ENCODE results near the gene NDUFS1.
"Not testable (repeated sequence)": the region's sequence is repeated elsewhere in the genome, so short reads cannot be mapped to it uniquely, and the experiment has no call there.

NDUFS1 gene

DNA sequence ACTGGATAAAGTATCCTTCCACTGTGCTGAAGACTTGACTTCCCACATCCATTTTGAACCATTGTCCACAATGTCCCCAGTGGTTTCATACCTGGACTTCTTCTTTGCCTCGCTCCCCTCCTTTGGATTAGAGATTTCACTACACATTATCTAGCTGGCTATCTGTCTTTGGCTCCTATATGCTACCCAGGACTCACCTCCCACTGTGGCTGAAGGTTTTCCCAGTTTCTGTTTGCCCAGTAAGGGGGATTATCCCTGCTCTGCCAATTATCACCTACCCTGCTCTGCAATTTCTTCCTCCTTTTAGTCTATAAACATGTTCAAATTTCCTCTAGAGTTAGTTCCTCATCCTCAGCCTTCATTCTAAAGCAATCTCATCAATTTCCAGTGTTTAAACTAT is 9.1 kb downstream of the NDUFS1 start:
- H3K4me3 Mint-ChIP-seq: no peak overlapping the region
- no peak for ATAC-seq (replicated peaks)
- no peak for DNase-seq
- peak overlapping the region; percentile 37 for H3K27ac Mint-ChIP-seq
- H3K4me1 Mint-ChIP-seq: peaks cover 11 to 14% of the 10 kb centered on the region in 2 donors
- H3K9me3 Mint-ChIP-seq: no peaks in the 10 kb centered on the region
- no peaks in the 10 kb centered on the region for H3K27me3 Mint-ChIP-seq
- peaks cover 16 to 39% of the 10 kb centered on the region in 2 donors for H3K36me3 Mint-ChIP-seq

DNA sequence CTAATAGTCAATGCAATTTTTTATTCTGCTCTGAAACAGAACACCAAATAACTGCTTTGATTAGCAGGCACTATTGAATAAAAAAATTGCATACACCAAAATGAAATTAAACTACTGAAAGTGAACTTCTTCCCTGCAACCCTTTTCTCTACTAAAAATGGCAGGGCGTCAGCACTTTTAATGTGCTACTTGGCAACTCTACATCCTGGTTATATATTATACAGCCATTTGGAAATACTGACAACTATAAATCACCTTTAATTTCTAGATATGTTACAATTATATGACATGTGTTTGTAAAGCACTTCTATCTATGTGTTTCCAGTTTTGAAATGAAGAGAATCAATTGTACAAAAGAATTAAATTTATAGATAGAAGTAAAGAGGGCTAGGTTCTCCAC is 9.9 kb downstream of the NDUFS1 start:
- peaks cover 18 to 41% of the 10 kb centered on the region in 2 donors for H3K36me3 Mint-ChIP-seq

DNA sequence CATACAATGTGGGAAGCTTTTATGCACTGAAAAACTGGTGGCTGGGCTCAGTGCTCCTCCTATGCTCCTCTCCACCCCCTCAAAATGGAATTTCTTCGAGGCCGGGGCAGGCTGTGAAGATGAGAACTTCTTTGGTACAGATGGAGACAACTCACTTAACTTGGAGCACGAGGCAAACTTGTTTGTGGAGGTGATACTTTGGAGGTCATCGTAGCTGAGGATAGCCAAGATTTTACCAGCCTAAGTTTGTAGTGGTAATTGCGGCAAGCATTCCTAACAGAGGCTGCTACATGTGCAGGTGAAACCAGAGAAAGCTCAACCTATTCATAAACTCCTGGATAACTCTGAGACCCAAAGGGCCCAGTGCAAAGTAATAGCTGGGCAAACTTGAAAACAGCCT is 13.6 kb downstream of the NDUFS1 start:
- H3K27me3 Mint-ChIP-seq: no peaks in the 10 kb centered on the region
- H3K4me1 Mint-ChIP-seq: peaks cover under 1 to 2% of the 10 kb centered on the region in 2 donors
- no peak overlapping the region for H3K4me3 Mint-ChIP-seq
- ATAC-seq (replicated peaks) (no peak), DNase-seq (no peak)
- no peak overlapping the region for H3K27ac Mint-ChIP-seq
- no peaks in the 10 kb centered on the region for H3K9me3 Mint-ChIP-seq
- H3K36me3 Mint-ChIP-seq: peaks cover 30 to 44% of the 10 kb centered on the region in 2 donors

More for the DNA sequence above, 9.9 kb downstream of the NDUFS1 start:
- no peak for DNase-seq
- Mint-ChIP-seq H3K27me3 (no peaks in the 10 kb centered on the region), H3K27ac (no peak overlapping the region), H3K4me3 (no peak overlapping the region), H3K9me3 (no peaks in the 10 kb centered on the region), H3K4me1 (peaks cover 11 to 14% of the 10 kb centered on the region in 2 donors)
- ATAC-seq (replicated peaks): no peak

DNA sequence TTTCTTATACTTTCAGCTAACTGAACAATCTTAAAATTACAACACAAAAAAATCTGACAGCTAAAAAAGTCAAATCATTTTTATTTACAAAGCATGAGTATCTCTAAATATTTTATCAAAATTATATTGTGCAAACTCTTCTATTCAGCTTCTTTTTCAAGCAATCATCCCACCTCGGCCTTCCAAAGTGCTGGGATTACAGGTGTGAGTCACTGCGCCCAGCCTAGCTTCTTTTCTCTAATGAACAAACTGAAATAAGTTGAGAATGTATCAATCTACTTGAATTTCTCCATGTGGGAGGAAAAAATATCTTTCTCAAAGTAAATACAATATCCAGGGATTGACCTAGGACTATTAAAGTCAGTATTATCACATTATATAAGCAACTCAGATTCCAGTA is 14.9 kb downstream of the NDUFS1 start:
- H3K27me3 Mint-ChIP-seq: no peaks in the 10 kb centered on the region
- DNase-seq (no peak), ATAC-seq (replicated peaks) (no peak)
- H3K36me3 Mint-ChIP-seq: peaks cover 23 to 35% of the 10 kb centered on the region in 2 donors
- no peaks in the 10 kb centered on the region for H3K4me1 Mint-ChIP-seq
- H3K27ac Mint-ChIP-seq: no peak overlapping the region
- no peaks in the 10 kb centered on the region for H3K9me3 Mint-ChIP-seq
- H3K4me3 Mint-ChIP-seq: no peak overlapping the region

DNA sequence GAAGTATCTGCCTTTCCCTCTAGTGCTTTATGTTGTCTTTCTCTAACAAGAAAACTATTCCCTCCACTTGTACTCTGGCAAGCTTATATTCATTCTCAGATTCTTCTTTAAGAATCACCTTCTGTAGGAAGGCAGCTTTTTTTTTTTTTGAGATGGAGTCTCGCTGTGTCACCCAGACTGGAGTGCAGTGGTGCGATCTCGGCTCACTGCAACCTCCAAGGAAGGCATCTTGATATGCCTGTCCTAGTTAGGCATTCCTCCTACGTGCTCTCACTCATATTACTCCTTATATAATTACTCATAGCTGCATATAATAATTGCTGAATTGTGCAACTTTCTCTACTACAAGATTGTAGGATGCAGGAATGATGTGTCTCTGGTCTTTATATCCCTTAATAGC is 15.8 kb downstream of the NDUFS1 start:
- Mint-ChIP-seq H3K36me3 (peaks cover 23 to 30% of the 10 kb centered on the region in 2 donors), H3K27me3 (no peaks in the 10 kb centered on the region), H3K4me3 (no peak overlapping the region), H3K4me1 (no peaks in the 10 kb centered on the region), H3K27ac (no peak overlapping the region), H3K9me3 (no peaks in the 10 kb centered on the region)
- ATAC-seq (replicated peaks): no peak
- no peak for DNase-seq

DNA sequence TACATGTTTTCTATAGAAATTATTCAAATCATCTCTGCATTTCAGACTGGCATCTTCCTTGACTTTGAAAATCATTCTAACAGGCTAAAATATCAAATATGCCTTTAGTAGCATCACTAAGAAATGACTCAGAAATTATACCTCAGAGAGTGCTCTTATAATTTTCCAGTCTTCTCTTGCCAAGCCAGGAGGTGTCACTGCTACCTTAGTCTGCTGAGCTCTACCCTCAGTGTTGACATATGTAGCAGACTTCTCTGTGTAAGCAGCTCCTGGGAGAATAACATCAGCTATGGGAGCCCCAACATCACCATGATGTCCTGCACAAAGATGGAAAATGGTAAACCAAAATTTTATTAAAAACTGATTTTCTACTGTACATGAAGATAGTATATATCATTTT is 31.6 kb downstream of the NDUFS1 start:
- no peaks in the 10 kb centered on the region for H3K4me1 Mint-ChIP-seq
- ATAC-seq (replicated peaks) (no peak), DNase-seq (no peak)
- H3K27ac Mint-ChIP-seq: no peak overlapping the region
- no peaks in the 10 kb centered on the region for H3K27me3 Mint-ChIP-seq
- no peaks in the 10 kb centered on the region for H3K9me3 Mint-ChIP-seq
- H3K4me3 Mint-ChIP-seq: no peak overlapping the region
- H3K36me3 Mint-ChIP-seq: peaks cover 5 to 18% of the 10 kb centered on the region in 2 donors

DNA sequence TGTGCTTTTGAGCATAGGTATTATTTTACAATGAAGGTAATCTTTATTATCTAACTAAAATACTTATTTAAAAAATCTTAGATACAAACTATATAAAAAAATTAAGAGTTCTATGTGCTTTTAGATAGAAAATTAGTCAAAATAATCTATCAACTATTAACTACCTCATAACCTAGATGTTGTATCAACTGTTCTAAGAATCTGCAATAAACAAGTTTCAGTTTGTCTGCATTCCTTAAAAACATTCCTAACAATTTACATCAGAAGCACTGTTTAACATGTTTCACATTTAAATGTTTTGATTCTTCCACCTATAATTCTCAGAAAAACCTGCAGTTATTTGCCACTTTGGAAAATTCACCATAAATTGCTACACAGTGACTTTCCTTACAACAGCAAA is 33.3 kb downstream of the NDUFS1 start:
- Mint-ChIP-seq H3K36me3 (peaks cover 18 to 35% of the 10 kb centered on the region in 2 donors), H3K4me1 (no peaks in the 10 kb centered on the region)
- ATAC-seq (replicated peaks): no peak

DNA sequence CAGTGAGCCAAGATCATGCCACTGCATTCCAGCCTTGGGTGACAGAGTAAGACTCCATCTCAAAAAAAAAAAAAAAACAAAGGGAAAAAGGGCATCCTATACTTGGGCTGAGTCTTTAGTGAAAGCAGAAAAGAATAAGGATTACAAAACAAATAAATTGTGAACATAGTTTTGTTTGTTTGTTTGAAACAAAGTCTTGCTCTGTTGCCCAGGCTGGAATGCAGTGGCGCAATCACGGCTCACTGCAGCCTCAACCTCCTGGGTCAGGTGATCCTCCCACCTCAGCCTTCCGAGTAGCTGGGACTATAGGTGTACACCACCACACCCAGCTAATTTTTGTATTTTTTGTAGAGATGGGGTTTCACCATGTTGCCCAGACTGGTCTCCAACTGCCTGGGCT is 36.7 kb downstream of the NDUFS1 start:
- H3K36me3 Mint-ChIP-seq: peaks cover 25 to 46% of the 10 kb centered on the region in 2 donors
- not testable (repeated sequence) for H3K9me3 Mint-ChIP-seq

More for the DNA sequence above, 33.3 kb downstream of the NDUFS1 start:
- H3K27me3 Mint-ChIP-seq: no peaks in the 10 kb centered on the region
- peaks cover 0 to 2% of the 10 kb centered on the region in 2 donors for H3K9me3 Mint-ChIP-seq
- H3K4me3 Mint-ChIP-seq: no peak overlapping the region
- DNase-seq: no peak
- no peak overlapping the region for H3K27ac Mint-ChIP-seq

DNA sequence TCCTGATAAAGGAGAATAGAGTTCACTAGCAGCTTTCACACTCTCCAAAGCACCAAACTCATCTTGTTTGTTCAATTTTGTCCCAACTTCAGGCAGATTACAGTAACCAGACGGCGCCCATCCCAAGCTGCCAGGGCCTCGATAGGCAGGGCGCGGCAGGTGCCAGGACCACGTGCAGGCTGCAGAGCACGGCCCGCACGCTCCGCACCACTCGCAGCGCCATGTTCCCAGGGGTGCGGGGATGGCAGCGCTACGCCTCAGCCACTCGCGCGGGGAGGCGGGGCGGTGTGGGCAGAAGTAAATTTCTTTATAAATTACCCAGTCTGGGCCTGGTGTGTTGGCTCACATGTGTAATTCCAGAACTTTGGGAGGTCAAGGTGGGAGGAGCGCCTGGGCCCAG is 43.0 kb downstream of the NDUFS1 start:
- Mint-ChIP-seq H3K4me1 (no peaks in the 10 kb centered on the region), H3K27ac (no peak overlapping the region), H3K9me3 (peaks cover 3 to 5% of the 10 kb centered on the region in 2 donors), H3K27me3 (no peaks in the 10 kb centered on the region), H3K36me3 (peaks cover 37 to 51% of the 10 kb centered on the region in 2 donors), H3K4me3 (no peak overlapping the region)
- ATAC-seq (replicated peaks): no peak
- no peak for DNase-seq

More for the DNA sequence above, 36.7 kb downstream of the NDUFS1 start:
- H3K27ac Mint-ChIP-seq; H3K27me3 Mint-ChIP-seq; DNase-seq; ATAC-seq (replicated peaks); H3K4me1 Mint-ChIP-seq; H3K4me3 Mint-ChIP-seq: not testable (repeated sequence)

DNA sequence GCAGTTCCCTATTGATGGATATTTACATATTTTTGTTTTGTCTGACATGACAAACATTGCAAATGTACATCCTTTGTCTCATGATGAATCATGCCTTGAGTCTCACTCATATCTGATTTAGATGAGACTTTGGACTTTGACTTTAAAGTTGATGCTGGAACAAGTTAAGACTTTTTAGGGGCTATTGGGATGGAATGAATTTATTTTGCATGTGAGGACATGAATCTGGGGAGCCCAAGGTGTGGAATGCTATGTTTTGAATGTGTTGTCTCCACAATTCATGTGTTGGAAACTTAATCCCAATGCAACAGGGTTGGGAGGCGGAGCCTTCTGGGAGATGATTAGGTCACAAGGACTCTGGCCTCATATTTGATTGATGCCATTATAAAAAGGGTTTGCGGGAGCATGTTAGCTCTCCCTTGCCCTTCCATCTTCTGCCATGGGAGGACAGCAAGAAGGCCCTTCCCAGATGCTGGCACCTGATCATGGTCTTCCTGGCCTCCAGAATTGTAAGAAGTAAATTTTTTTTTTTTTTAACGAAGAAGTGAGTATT is 44.1 kb downstream of the NDUFS1 start:
- H3K27me3 Mint-ChIP-seq: no peaks in the 10 kb centered on the region

DNA sequence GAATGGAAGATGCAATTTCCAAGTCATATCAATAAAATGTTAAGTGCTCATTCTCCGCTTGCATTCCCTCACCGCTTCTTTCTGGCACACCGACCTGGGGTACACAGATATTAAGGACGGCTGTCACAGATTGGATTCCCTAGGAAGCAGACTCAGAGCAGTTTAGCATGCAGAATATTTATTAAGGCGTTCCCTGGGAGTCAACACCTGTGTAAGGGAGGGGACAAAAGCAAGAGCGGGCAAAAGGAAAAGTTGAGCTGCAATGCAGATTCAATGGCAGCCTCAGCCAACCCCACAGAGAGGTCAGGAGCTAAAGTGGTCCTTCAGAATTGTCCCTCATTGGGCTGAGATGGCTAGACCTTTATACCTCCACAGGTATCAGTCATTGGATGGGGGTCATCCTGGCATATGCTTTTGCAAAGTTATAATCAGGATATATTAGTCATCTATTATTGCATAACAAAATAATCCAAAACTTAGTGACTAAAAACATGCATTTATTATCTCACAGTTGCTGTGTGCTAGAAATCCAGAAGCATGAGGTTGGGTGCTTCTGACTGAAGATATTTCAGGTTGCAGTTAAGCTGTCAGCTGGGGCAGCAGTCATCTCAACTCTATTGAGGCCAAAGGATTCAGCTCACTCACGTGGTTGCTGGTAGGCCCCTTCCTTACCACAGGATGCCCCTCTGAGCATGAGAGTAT is 46.2 kb downstream of the NDUFS1 start:
- Mint-ChIP-seq H3K4me1 (no peaks in the 10 kb centered on the region), H3K27me3 (no peaks in the 10 kb centered on the region), H3K9me3 (peaks cover 0 to 2% of the 10 kb centered on the region in 2 donors), H3K36me3 (peaks cover 24 to 30% of the 10 kb centered on the region in 2 donors), H3K4me3 (no peak overlapping the region), H3K27ac (no peak overlapping the region)
- DNase-seq: no peak
- no peak for ATAC-seq (replicated peaks)

More for the DNA sequence above, 44.1 kb downstream of the NDUFS1 start:
- Mint-ChIP-seq H3K36me3 (peaks cover 27 to 39% of the 10 kb centered on the region in 2 donors), H3K27ac (no peak overlapping the region), H3K4me3 (no peak overlapping the region), H3K4me1 (no peaks in the 10 kb centered on the region), H3K9me3 (peaks cover 0 to 2% of the 10 kb centered on the region in 2 donors)
- ATAC-seq (replicated peaks) (no peak), DNase-seq (no peak)

DNA sequence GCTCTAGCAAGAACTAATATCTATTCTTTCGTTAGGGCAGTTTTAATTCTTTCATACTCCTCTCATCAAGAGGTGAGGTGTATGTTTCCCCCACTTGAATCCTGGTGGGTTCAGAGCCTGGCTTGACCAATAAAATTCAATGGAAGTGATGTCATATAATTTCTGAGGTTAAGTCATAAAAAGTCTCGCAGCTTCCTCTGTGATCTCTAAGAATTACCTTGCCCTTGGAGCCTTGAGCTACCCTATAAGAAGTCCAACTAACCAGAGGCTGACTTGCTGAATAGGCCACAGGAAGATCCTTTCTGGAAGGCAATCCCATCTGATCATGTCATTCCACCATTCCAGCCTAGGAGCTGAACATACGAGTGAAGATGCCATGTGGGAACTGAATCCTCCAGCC is 47.1 kb downstream of the NDUFS1 start:
- peaks cover 0 to 2% of the 10 kb centered on the region in 2 donors for H3K9me3 Mint-ChIP-seq
- H3K27me3 Mint-ChIP-seq: no peaks in the 10 kb centered on the region
- peaks cover 24 to 30% of the 10 kb centered on the region in 2 donors for H3K36me3 Mint-ChIP-seq
- DNase-seq (no peak), ATAC-seq (replicated peaks) (no peak)
- no peak overlapping the region for H3K4me3 Mint-ChIP-seq
- H3K27ac Mint-ChIP-seq: no peak overlapping the region
- H3K4me1 Mint-ChIP-seq: no peaks in the 10 kb centered on the region

DNA sequence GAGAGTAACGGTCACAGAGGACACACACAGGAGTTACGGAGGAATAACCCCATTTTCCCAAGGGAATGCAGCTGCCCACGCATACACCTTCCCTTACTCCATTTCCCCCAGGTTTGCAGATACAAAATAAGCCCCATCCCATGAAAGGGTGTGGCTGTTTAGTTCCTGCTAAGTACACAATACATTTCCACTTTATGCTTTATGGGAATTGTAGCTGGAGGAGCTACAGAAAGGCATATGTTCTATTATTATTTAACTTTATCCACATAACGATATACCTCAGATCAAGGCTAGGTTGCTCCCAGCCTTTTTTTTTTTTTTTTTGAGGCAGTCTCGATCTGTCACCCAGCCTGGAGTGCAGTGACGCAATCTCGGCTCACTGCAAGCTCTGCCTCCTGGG is 50.5 kb downstream of the NDUFS1 start:
- no peaks in the 10 kb centered on the region for H3K27me3 Mint-ChIP-seq
- H3K9me3 Mint-ChIP-seq: peaks cover 0 to 2% of the 10 kb centered on the region in 2 donors
- no peak overlapping the region for H3K4me3 Mint-ChIP-seq
- H3K27ac Mint-ChIP-seq: no peak overlapping the region
- peaks cover 11 to 14% of the 10 kb centered on the region in 2 donors for H3K36me3 Mint-ChIP-seq
- DNase-seq (no peak), ATAC-seq (replicated peaks) (no peak)
- no peaks in the 10 kb centered on the region for H3K4me1 Mint-ChIP-seq

DNA sequence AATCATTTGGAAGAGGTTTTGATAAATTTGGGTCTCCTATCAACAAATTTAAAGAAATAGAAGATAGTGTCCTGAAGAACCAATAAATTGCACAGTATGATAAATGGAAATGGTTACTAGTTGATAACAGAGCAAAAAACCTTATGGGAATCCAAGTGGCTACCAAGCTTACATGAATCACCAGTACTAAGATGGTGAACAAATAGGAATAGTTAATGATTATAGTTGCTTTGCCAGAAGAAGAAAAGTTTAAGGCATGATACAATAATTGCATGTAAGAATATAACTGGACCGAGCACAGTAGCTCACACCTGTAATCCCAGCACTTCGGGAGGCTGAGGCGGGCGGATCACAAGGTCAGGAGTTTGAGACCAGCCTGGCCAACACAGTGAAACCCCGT is 53.7 kb downstream of the NDUFS1 start:
- no peaks in the 10 kb centered on the region for H3K36me3 Mint-ChIP-seq
- no peaks in the 10 kb centered on the region for H3K4me1 Mint-ChIP-seq
- DNase-seq (no peak), ATAC-seq (replicated peaks) (no peak)
- H3K27ac Mint-ChIP-seq: no peak overlapping the region
- no peaks in the 10 kb centered on the region for H3K9me3 Mint-ChIP-seq
- no peaks in the 10 kb centered on the region for H3K27me3 Mint-ChIP-seq
- no peak overlapping the region for H3K4me3 Mint-ChIP-seq

DNA sequence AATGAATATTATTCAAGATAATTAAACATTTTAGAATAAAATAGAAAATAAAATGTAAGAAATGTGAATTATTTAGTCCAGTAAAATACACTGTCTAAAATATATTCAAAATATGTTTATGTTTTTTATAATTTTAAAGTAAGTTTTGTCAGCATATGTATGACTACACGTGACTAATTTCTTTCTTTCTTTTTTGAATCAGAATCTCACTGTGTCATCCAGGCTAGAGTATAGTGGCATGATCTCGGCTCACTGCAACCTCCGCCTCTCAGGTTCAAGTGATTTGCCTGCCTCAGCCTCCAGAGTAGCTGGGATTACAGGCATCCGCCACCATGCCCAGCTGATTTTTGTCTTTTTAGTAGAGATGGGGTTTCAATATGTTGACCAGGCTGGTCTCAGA is 54.2 kb downstream of the NDUFS1 start:
- Mint-ChIP-seq H3K27ac (no peak overlapping the region), H3K4me3 (no peak overlapping the region), H3K9me3 (no peaks in the 10 kb centered on the region), H3K4me1 (no peaks in the 10 kb centered on the region), H3K36me3 (peaks cover 0 to 1% of the 10 kb centered on the region in 2 donors), H3K27me3 (no peaks in the 10 kb centered on the region)
- ATAC-seq (replicated peaks): no peak
- DNase-seq: no peak

Measured in stimulated activated naive B cell treated with anti-CD40 and anti-IgM and Interleukin-4, amounts not matched to agents 10 μg/mL and 1 μg/mL and 100 μg/mL, for 72 hours (primary cell).